Hepatocyte (in vitro differentiated cells): ENCODE measurements around the gene MICAL3.

ENCODE experiments used
- CTCF ChIP-seq: fragments of 200-600 bp; sonication (generic); IDR thresholded peaks from 2 replicates; pipeline ENCODE4 v1.5.1; 2016; ENCODE audit warnings: antibody characterized with exemption, mild to moderate bottlenecking; ENCODE audit not compliant: poor library complexity
- EZH2 ChIP-seq: fragments of 200-600 bp; sonication (generic); IDR thresholded peaks from 2 replicates; pipeline ENCODE4 v1.6.1; 2016; ENCODE audit warnings: antibody characterized with exemption, mild to moderate bottlenecking, borderline replicate concordance
- EZH2phosphoT487 ChIP-seq: fragments of 200-600 bp; sonication (generic); IDR thresholded peaks from one replicate; pipeline ENCODE4 v1.6.1; 2018; ENCODE audit warnings: antibody characterized with exemption, mild to moderate bottlenecking, low read depth, moderate library complexity; ENCODE audit not compliant: unreplicated experiment, severe bottlenecking

- TF ChIP-seq CTCF: no peak
- TF ChIP-seq EZH2: no peak
- no peak for TF ChIP-seq EZH2phosphoT487
These were observed 202.3 kb downstream of the MICAL3 start for GRCh38 chr22:17822087-17822486.
